Smooth muscle cell (in vitro differentiated cells): ENCODE data around the gene SPINK8. TPM values are rescaled to one million over a fixed set of nuclear protein-coding genes. Genes with fewer than 3 reads are reported as not detected.
"Not testable (repeated sequence)": the region's sequence is repeated elsewhere in the genome, so short reads cannot be mapped to it uniquely, and the experiment has no call there.

ENCODE experiments used
- DNase-seq: peaks from one replicate; lab custom pipeline; 2025; ENCODE audit not compliant: unreplicated experiment; lab: John Stamatoyannopoulos, UW
- H2AFZ ChIP-seq: fragments of 200-600 bp; sonication (generic); 2 replicates; pipeline ENCODE4 v1.6.0; 2016; ENCODE audit warnings: antibody characterized with exemption, low read depth, mild to moderate bottlenecking
- H3F3A ChIP-seq: fragments of 200-600 bp; sonication (generic); 2 replicates; pipeline ENCODE4 v1.6.0; 2017; ENCODE audit warnings: antibody characterized with exemption, low read depth
- H3K27ac ChIP-seq: fragments of 200-600 bp; sonication (generic); 2 replicates; pipeline ENCODE4 v1.5.1; 2016; ENCODE audit warnings: low read depth, mild to moderate bottlenecking
- H3K27me3 ChIP-seq: fragments of 200-600 bp; sonication (generic); 2 replicates; pipeline ENCODE4 v1.6.1; 2016; ENCODE audit warnings: low read depth, mild to moderate bottlenecking
- H3K36me3 ChIP-seq: fragments of 200-600 bp; sonication (generic); 2 replicates; pipeline ENCODE4 v1.5.1; 2016; ENCODE audit warnings: low read depth
- H3K4me1 ChIP-seq: fragments of 200-600 bp; sonication (generic); 2 replicates; pipeline ENCODE4 v1.5.1; 2016; ENCODE audit warnings: low read depth
- H3K4me2 ChIP-seq: fragments of 200-600 bp; sonication (generic); 2 replicates; pipeline ENCODE4 v1.6.0; 2016; ENCODE audit warnings: mild to moderate bottlenecking
- H3K4me3 ChIP-seq: fragments of 200-600 bp; sonication (generic); 2 replicates; pipeline ENCODE4 v1.5.1; 2016; ENCODE audit warnings: mild to moderate bottlenecking
- H3K79me2 ChIP-seq: fragments of 200-600 bp; sonication (generic); 2 replicates; pipeline ENCODE4 v1.6.0; 2016; ENCODE audit warnings: low read depth, mild to moderate bottlenecking
- H3K9ac ChIP-seq: fragments of 200-600 bp; sonication (generic); 2 replicates; pipeline ENCODE4 v1.6.0; 2016; ENCODE audit warnings: low read depth
- H3K9me3 ChIP-seq: fragments of 200-600 bp; sonication (generic); replicated peaks from 2 replicates; pipeline ENCODE4 v1.5.1; 2016; ENCODE audit warnings: low read depth
- H4K20me1 ChIP-seq: fragments of 200-600 bp; sonication (generic); 2 replicates; pipeline ENCODE4 v1.6.0; 2016; ENCODE audit warnings: low read depth
- CTCF ChIP-seq: fragments of 200-600 bp; sonication (generic); IDR thresholded peaks from 2 replicates; pipeline ENCODE4 v1.5.1; 2017; ENCODE audit warnings: borderline replicate concordance, mild to moderate bottlenecking, antibody characterized with exemption; ENCODE audit not compliant: insufficient read depth, poor library complexity, severe bottlenecking
- WGBS: methylation state at CpG from one replicate; pipeline ENCODE4 v1.1.7; 2016; ENCODE audit warnings: low lambda C conversion rate; 5-methylcytosine and 5-hydroxymethylcytosine counted together
- polyA plus RNA-seq: library from polyadenylated mRNA; unstranded; fragments of >200 nt; fragmentation: Nextera tagmentation; extraction: Ambion mirVana; gene quantifications from 2 replicates; pipeline ENCODE4 v1.2.1, GENCODE V29; 2016
- total RNA-seq: library from RNA; depleted of rRNA; stranded (reverse); fragments of >200 nt; gene quantifications from 2 replicates; pipeline ENCODE4 v1.2.3, GENCODE V29; 2014

SPINK8 gene
- total and polyA plus RNA-seq, 2 experiments from 2014 or later: not detected

DNA sequence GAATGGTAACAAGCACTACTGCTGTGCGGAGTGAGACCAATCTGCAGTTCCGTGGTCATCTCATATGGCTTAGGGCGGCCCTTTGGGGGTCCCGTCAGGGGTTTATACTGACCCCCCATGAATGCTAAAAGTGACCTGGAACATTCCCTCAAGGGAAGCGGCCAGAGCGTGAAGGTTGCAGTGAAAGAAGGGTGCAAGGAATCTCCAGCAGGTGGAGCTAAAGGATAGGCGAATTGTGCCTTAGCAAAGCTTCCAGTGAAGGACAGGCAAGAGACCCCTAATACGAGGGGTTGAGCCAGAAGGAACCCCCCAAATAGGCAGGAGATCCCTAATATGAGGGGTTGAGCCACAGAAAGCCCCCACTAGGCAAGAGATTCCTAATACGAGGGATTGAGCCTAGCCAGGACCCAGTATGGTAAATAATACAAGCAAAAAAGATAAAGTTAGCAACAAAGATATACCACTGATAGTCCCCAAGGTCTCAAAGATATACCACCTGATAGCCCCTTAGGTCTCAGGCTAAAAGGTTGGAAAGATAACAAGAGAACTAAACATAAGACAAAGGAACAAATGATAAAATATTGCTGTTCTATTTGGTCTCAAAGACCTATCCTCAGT, 59.8 kb downstream of the SPINK8 start:
- no peaks in the 10 kb centered on the region for H3K79me2 ChIP-seq
- no peak overlapping the region for H3K4me2 ChIP-seq
- no peak overlapping the region for H3K27ac ChIP-seq
- H3K9me3 ChIP-seq: no peaks in the 10 kb centered on the region
- H3K9ac ChIP-seq: no peak overlapping the region
- no peaks in the 10 kb centered on the region for H3K36me3 ChIP-seq
- H4K20me1 ChIP-seq: no peaks in the 10 kb centered on the region
- no peak overlapping the region for H2AFZ ChIP-seq
- no peaks in the 10 kb centered on the region for H3F3A ChIP-seq
- H3K27me3 ChIP-seq: no peaks in the 10 kb centered on the region
- no peak overlapping the region for H3K4me3 ChIP-seq
- peak; percentile 72 for TF ChIP-seq CTCF
- no peak for DNase-seq
- WGBS: 37% methylated on average over 9 of the region's 9 CpGs
- no peaks in the 10 kb centered on the region for H3K4me1 ChIP-seq

GRCh38 chr3:48271763-48272498, 61.5 kb downstream of the SPINK8 start:
- Histone ChIP-seq H3K9me3 (no peaks in the 10 kb centered on the region), H4K20me1 (no peaks in the 10 kb centered on the region), H3K4me2 (no peak overlapping the region), H3K4me1 (no peaks in the 10 kb centered on the region), H3K79me2 (no peaks in the 10 kb centered on the region), H2AFZ (no peak overlapping the region), H3K36me3 (no peaks in the 10 kb centered on the region), H3F3A (no peaks in the 10 kb centered on the region), H3K9ac (no peak overlapping the region), H3K4me3 (no peak overlapping the region), H3K27ac (no peak overlapping the region), H3K27me3 (no peaks in the 10 kb centered on the region)
- no peak for DNase-seq
- 97% methylated on average over 29 of the region's 38 CpGs for WGBS
- no peak for TF ChIP-seq CTCF

DNA sequence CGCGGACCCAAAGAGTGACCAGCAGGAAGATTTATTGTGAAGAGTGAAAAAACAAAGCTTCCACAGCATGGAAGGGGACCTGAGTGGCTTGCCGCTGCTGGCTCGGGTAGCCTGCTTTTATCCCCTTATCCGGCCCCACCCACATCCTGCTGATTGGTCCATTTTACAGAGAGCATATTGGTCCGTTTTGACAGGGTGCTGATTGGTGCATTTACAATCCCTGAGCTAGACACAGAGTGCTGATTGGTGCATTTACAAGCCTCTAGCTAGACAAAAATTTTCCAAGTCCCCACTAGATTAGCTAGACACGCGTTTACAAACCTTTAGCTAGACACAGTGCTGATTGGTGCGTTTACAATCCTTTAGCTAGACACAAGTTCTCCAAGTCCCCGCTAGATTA, 62.2 kb downstream of the SPINK8 start:
- not testable (repeated sequence) for H3K36me3 ChIP-seq, H2AFZ ChIP-seq, H3K79me2 ChIP-seq, H3F3A ChIP-seq, H3K27me3 ChIP-seq, H3K4me3 ChIP-seq, H3K4me2 ChIP-seq, DNase-seq, H3K9me3 ChIP-seq, H3K4me1 ChIP-seq, H3K9ac ChIP-seq, H3K27ac ChIP-seq, H4K20me1 ChIP-seq
- WGBS: 97% methylated on average over 10 of the region's 10 CpGs

DNA sequence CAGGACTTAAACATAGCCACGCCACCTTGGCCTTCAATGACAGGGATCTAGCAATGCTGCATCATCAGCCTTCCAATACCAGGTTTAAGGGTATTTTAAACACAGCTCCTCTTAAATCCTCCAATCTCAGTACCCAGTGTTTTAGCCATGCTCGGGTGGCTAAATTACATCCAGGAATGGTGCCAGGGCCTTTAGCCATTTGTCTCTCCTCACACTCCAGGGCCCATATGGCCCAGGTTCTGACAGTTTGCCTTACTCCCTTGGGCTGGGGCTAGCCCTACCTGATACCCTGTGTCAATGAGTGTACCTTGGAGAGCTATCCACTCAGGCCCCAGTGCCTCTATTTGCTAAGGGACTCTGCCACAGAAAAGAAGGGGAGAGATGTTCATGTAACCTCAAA, 63.2 kb downstream of the SPINK8 start:
- WGBS: 98% methylated on average over 2 of the region's 2 CpGs
- Histone ChIP-seq H3K36me3 (no peaks in the 10 kb centered on the region), H2AFZ (no peak overlapping the region), H3K79me2 (no peaks in the 10 kb centered on the region), H3K9me3 (no peaks in the 10 kb centered on the region), H3K27ac (no peak overlapping the region), H3K4me3 (no peak overlapping the region), H3K27me3 (no peaks in the 10 kb centered on the region), H3K4me2 (no peak overlapping the region), H3F3A (no peaks in the 10 kb centered on the region), H3K9ac (no peak overlapping the region), H3K4me1 (no peaks in the 10 kb centered on the region), H4K20me1 (no peaks in the 10 kb centered on the region)
- no peak for TF ChIP-seq CTCF
- no peak for DNase-seq
